IMR-90 (cell line): ENCODE data around the gene GGACT. TPM values are rescaled to one million over a fixed set of nuclear protein-coding genes. Genes with fewer than 3 reads are reported as not detected.

Experiments used
- ATAC-seq: fragments of 200-7000 bp; cut with Tn5 transposase; 2 replicates; pipeline ENCODE4 v1.9.1; 2020; ENCODE audit warnings: low read depth, mild to moderate bottlenecking, moderate library complexity
- BruUV-seq: library from RNA; stranded (reverse); fragments of 400-500 nt; replicated peaks from 2 replicates; lab custom pipeline; 2021; lab: Mats Ljungman, UMichigan
- CTCF ChIA-PET: fragments of 300-600 bp; formaldehyde crosslinking; extraction: SDS; loops from one replicate; lab custom pipeline; 2021; ENCODE audit warnings: antibody characterized with exemption; lab: Yijun Ruan, JAX
- POLR2A ChIA-PET: fragments of 300-600 bp; sonication (Branson Sonifier 250); formaldehyde crosslinking; loops from one replicate; lab custom pipeline; 2022; ENCODE audit warnings: antibody characterized with exemption; ENCODE audit not compliant: unreplicated experiment; lab: Charles Lee
- DNase-seq: peaks from one replicate; pipeline ENCODE4 v3.0.0; 2013
- H2AFZ ChIP-seq: replicated peaks from 2 replicates; pipeline ENCODE3; 2013; ENCODE audit warnings: low read length, mild to moderate bottlenecking; ENCODE audit not compliant: poor library complexity
- H2AK5ac ChIP-seq: 2 replicates; pipeline ENCODE4 v1.6.1; 2013; ENCODE audit warnings: low read depth, low read length, inconsistent platforms
- H2AK9ac ChIP-seq: replicated peaks from 2 replicates; pipeline ENCODE3; 2013; ENCODE audit warnings: mild to moderate bottlenecking, low read depth, low read length, moderate library complexity; ENCODE audit not compliant: poor library complexity
- H2BK120ac ChIP-seq: 2 replicates; pipeline ENCODE4 v1.6.1; 2013; ENCODE audit warnings: low read depth, low read length, inconsistent platforms
- H2BK15ac ChIP-seq: 3 replicates; pipeline ENCODE4 v1.6.1; 2013; ENCODE audit warnings: low read depth, low read length, inconsistent platforms
- H2BK20ac ChIP-seq: 2 replicates; pipeline ENCODE4 v1.6.1; 2013; ENCODE audit warnings: low read depth, mild to moderate bottlenecking, inconsistent platforms, low read length, moderate library complexity
- H2BK5ac ChIP-seq: 2 replicates; pipeline ENCODE4 v1.6.1; 2013; ENCODE audit warnings: mild to moderate bottlenecking, low read depth, low read length, inconsistent platforms; ENCODE audit not compliant: poor library complexity, severe bottlenecking
- H3K14ac ChIP-seq: replicated peaks from 2 replicates; pipeline ENCODE4 v1.6.1; 2013; ENCODE audit warnings: low read depth, low read length, inconsistent platforms
- H3K18ac ChIP-seq: 2 replicates; pipeline ENCODE4 v1.6.1; 2013; ENCODE audit warnings: low read depth, low read length, control low read depth
- H3K23ac ChIP-seq: 2 replicates; pipeline ENCODE4 v1.6.1; 2013; ENCODE audit warnings: low read depth, low read length, inconsistent platforms
- H3K27ac ChIP-seq: 2 replicates; pipeline ENCODE4 v1.5.1; 2013; ENCODE audit warnings: mild to moderate bottlenecking, control low read depth, low read length; ENCODE audit not compliant: insufficient read depth
- H3K27me3 ChIP-seq: 2 replicates; pipeline ENCODE4 v1.6.1; 2013; ENCODE audit warnings: low read length; ENCODE audit not compliant: control insufficient read depth, insufficient read depth
- H3K36me3 ChIP-seq: 2 replicates; pipeline ENCODE4 v1.6.1; 2013; ENCODE audit warnings: low read length, mixed read lengths; ENCODE audit not compliant: control insufficient read depth, insufficient read depth
- H3K4ac ChIP-seq: 2 replicates; pipeline ENCODE4 v1.6.1; 2013; ENCODE audit warnings: low read depth, low read length, inconsistent platforms
- H3K4me1 ChIP-seq: 2 replicates; pipeline ENCODE4 v1.6.1; 2013; ENCODE audit warnings: low read length, mixed read lengths; ENCODE audit not compliant: control insufficient read depth, insufficient read depth
- H3K4me2 ChIP-seq: 2 replicates; pipeline ENCODE4 v1.6.1; 2013; ENCODE audit warnings: low read depth, mild to moderate bottlenecking, control low read depth, low read length, moderate library complexity
- H3K4me3 ChIP-seq: 2 replicates; pipeline ENCODE4 v1.5.1; 2013; ENCODE audit warnings: low read depth, mild to moderate bottlenecking, control low read depth, low read length, moderate library complexity; ENCODE audit not compliant: insufficient read depth
- H3K56ac ChIP-seq: 2 replicates; pipeline ENCODE4 v1.6.1; 2013; ENCODE audit warnings: low read length, inconsistent platforms; ENCODE audit not compliant: insufficient read depth; ENCODE audit errors: extremely low read depth
- H3K79me1 ChIP-seq, 2 experiments: 2 replicates each; pipeline ENCODE4 v1.6.1; 2013; ENCODE audit warnings: low read length in 2 of 2, inconsistent platforms in 1 of 2, low read depth in 1 of 2
- H3K9ac ChIP-seq: 2 replicates; pipeline ENCODE4 v1.6.1; 2013; ENCODE audit warnings: low read depth, low read length, control low read depth
- H3K9me1 ChIP-seq: 2 replicates; pipeline ENCODE4 v1.6.1; 2013; ENCODE audit warnings: low read length, inconsistent platforms; ENCODE audit not compliant: insufficient read depth
- H3K9me3 ChIP-seq: 2 replicates; pipeline ENCODE4 v1.6.1; 2013; ENCODE audit warnings: low read length; ENCODE audit not compliant: control insufficient read depth, insufficient read depth
- H4K20me1 ChIP-seq: 2 replicates; pipeline ENCODE4 v1.6.1; 2013; ENCODE audit warnings: low read length, inconsistent platforms; ENCODE audit not compliant: insufficient read depth
- H4K5ac ChIP-seq: 2 replicates; pipeline ENCODE4 v1.6.1; 2013; ENCODE audit warnings: mild to moderate bottlenecking, low read depth, low read length, control low read depth
- H4K8ac ChIP-seq, 2 experiments: 2 replicates each; pipeline ENCODE4 v1.6.1; 2013; ENCODE audit warnings: low read depth in 2 of 2, low read length in 2 of 2, control low read depth in 1 of 2, inconsistent platforms in 1 of 2
- H4K91ac ChIP-seq: 2 replicates; pipeline ENCODE4 v1.6.1; 2013; ENCODE audit warnings: low read depth, low read length, inconsistent platforms; ENCODE audit not compliant: insufficient read depth
- CHD1 ChIP-seq: IDR thresholded peaks from 2 replicates; pipeline ENCODE4 v1.6.1; 2012; ENCODE audit warnings: low read depth, low read length, improper control_type of control experiment
- POLR2A ChIP-seq: IDR thresholded peaks from 2 replicates; pipeline ENCODE4 v1.6.1; 2012; ENCODE audit warnings: mild to moderate bottlenecking, low read depth, low read length
- RCOR1 ChIP-seq: IDR thresholded peaks from 2 replicates; pipeline ENCODE4 v1.6.1; 2012; ENCODE audit warnings: mild to moderate bottlenecking, low read length, improper control_type of control experiment; ENCODE audit not compliant: insufficient replicate concordance
- RFX5 ChIP-seq: IDR thresholded peaks from 2 replicates; pipeline ENCODE4 v1.8.0; 2012; ENCODE audit warnings: low read depth, mild to moderate bottlenecking, low read length, moderate library complexity
- SMC3 ChIP-seq: fragments of 150-350 bp; IDR thresholded peaks from 2 replicates; pipeline ENCODE4 v1.6.1; 2016; ENCODE audit warnings: low read depth, mild to moderate bottlenecking, antibody characterized with exemption, low read length, moderate library complexity
- WGBS, 2 experiments: methylation state at CpG; one replicate each; pipeline versions ENCODE4 v1.1.5 to v1.1.7; 2013; ENCODE audit warnings: missing lambda C conversion rate in 2 of 2; ENCODE audit not compliant: insufficient read length in 1 of 2; ENCODE audit errors: extremely low coverage in 2 of 2; 5-methylcytosine and 5-hydroxymethylcytosine counted together
- dilution Hi-C: fragments of 300-500 bp; cut with HindIII; formaldehyde crosslinking; loops from one replicate; pipeline ENCODE4 v1.14.3; 2018; ENCODE audit warnings: low sequenced_read_pairs; ENCODE audit not compliant: unreplicated experiment
- in situ Hi-C: fragments of 300-500 bp; cut with MboI; formaldehyde crosslinking; loops from 3 replicates; pipeline ENCODE4 v1.14.3; 2019; ENCODE audit warnings: low sequenced_read_pairs, inconsistent platforms, mixed read lengths
- intact Hi-C: fragments of 100-400 bp; cut with micrococcal nuclease; formaldehyde crosslinking; loops from 2 replicates; pipeline ENCODE4 v1.10.0; 2022
- polyA plus RNA-seq, 3 experiments: library from polyadenylated mRNA; depleted of rRNA; stranded (reverse); fragments of >200 nt; gene quantifications; 2 replicates each; pipeline ENCODE4 v1.2.3, GENCODE V29; 2012; ENCODE audit warnings: low replicate concordance in 1 of 3
- total RNA-seq: library from RNA; depleted of rRNA; stranded (reverse); fragments of >200 nt; gene quantifications from 2 replicates; pipeline ENCODE4 v1.2.3, GENCODE V29; 2012
- TF ChIP-seq, protein P1 (sequence below): fragments of 150-350 bp; IDR thresholded peaks from 2 replicates; pipeline ENCODE4 v1.6.1; 2017; ENCODE audit warnings: mild to moderate bottlenecking, antibody characterized with exemption, low read length, low read depth

GGACT gene
- total and polyA plus RNA-seq, 2 of the 4 experiments (the other 2 are of a cell fraction) = 2.0 to 2.6 TPM

DNA sequence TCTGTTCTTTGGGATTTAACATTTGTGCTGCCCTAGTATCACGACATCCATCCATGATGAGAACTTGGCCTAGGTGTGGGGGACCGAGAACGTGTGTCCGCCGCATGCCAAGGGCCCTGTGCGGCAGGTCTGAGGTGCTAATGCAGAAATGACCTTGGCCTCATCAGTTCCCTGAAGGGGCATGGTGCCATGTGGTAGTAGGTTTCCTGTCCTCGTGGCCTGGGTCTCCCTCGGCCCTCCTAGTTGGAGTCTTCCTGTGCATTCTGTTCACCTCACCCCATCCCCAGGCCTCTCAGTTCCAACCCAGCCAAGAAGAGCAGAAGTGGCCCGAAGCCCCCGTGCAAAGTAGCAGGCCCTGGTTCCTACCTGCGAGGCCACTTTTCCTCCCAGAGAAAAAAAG is 59.8 kb downstream of the GGACT start:
- no TSS peak for BruUV-seq

More for the DNA sequence above, 59.8 kb downstream of the GGACT start:
- Histone ChIP-seq H3K18ac (no peak overlapping the region), H2BK20ac (no peak overlapping the region), H3K4ac (no peak overlapping the region), H3K9ac (no peak overlapping the region), H3K14ac (no peak overlapping the region), H2AK9ac (no peak overlapping the region), H2BK5ac (no peak overlapping the region), H3K4me3 (no peak overlapping the region), H2BK15ac (no peak overlapping the region), H4K5ac (no peak overlapping the region), H3K27ac (no peak overlapping the region), H3K4me1 (peaks cover 2% of the 10 kb centered on the region), H3K27me3 (no peaks in the 10 kb centered on the region), H3K56ac (no peak overlapping the region), H2AFZ (no peak overlapping the region), H3K9me1 (no peaks in the 10 kb centered on the region), H3K4me2 (no peak overlapping the region), H4K20me1 (no peaks in the 10 kb centered on the region), H3K36me3 (peaks cover 3% of the 10 kb centered on the region), H4K8ac (no peak overlapping the region), H2BK120ac (no peak overlapping the region), H3K79me1 (no peaks in the 10 kb centered on the region), H3K23ac (no peak overlapping the region), H2AK5ac (no peak overlapping the region), H3K9me3 (no peaks in the 10 kb centered on the region), H4K91ac (no peak overlapping the region)
- intact Hi-C loops (no loop called here), in situ Hi-C loops (no loop called here), dilution Hi-C loops (no loop called here)
- no CpG with 5 or more reads among the region's 11 CpGs for WGBS, 2 experiments
- POLR2A ChIA-PET = no interaction called here
- TF ChIP-seq POLR2A = no peak
- TF ChIP-seq RCOR1 = no peak
- no peak for TF ChIP-seq CHD1
- TF ChIP-seq, protein P1, sequence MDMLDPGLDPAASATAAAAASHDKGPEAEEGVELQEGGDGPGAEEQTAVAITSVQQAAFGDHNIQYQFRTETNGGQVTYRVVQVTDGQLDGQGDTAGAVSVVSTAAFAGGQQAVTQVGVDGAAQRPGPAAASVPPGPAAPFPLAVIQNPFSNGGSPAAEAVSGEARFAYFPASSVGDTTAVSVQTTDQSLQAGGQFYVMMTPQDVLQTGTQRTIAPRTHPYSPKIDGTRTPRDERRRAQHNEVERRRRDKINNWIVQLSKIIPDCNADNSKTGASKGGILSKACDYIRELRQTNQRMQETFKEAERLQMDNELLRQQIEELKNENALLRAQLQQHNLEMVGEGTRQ = no peak
- no peak for TF ChIP-seq RFX5
- TF ChIP-seq SMC3 = no peak
- DNase-seq = no peak
- no peak for ATAC-seq
- CTCF ChIA-PET = no interaction called here
